PC-3 (cell line): Measurements from ENCODE around the gene NAPSA. TPM values are rescaled to one million over a fixed set of nuclear protein-coding genes. Genes with fewer than 3 reads are reported as not detected.

ENCODE experiments used
- ATAC-seq: fragments of 200-7000 bp; cut with Tn5 transposase; 2 replicates; pipeline ENCODE4 v1.9.1; 2020; ENCODE audit warnings: mild to moderate bottlenecking, moderate library complexity
- BruUV-seq: library from RNA; stranded (reverse); fragments of 400-500 nt; replicated peaks from 2 replicates; lab custom pipeline; 2021; lab: Mats Ljungman, UMichigan
- CTCF ChIA-PET: fragments of 300-600 bp; sonication (Branson Sonifier 250); formaldehyde crosslinking; loops from one replicate; lab custom pipeline; 2022; ENCODE audit warnings: antibody characterized with exemption; lab: Charles Lee
- POLR2A ChIA-PET: fragments of 300-600 bp; sonication (Branson Sonifier 250); formaldehyde crosslinking; loops from one replicate; lab custom pipeline; 2022; ENCODE audit warnings: antibody characterized with exemption; ENCODE audit not compliant: unreplicated experiment; lab: Charles Lee
- DNase-seq: peaks from one replicate; pipeline ENCODE4 v3.0.0-alpha.2; 2015
- H2AFZ ChIP-seq: fragments of 300-600 bp; sonication (generic); 2 replicates; pipeline ENCODE4 v1.6.0; 2016; ENCODE audit warnings: antibody characterized with exemption, low read length
- H3F3A ChIP-seq: fragments of 300-600 bp; sonication (generic); one replicate; pipeline ENCODE4 v1.6.0; 2017; ENCODE audit warnings: antibody characterized with exemption, low read length, control low read depth, mild to moderate bottlenecking; ENCODE audit not compliant: unreplicated experiment
- H3K27ac ChIP-seq: fragments of 300-600 bp; sonication (generic); 2 replicates; pipeline ENCODE4 v1.5.1; 2016; ENCODE audit warnings: mild to moderate bottlenecking, low read length
- H3K27me3 ChIP-seq: fragments of 300-600 bp; sonication (generic); 2 replicates; pipeline ENCODE4 v1.6.1; 2016; ENCODE audit warnings: low read length, mixed read lengths
- H3K36me3 ChIP-seq: fragments of 300-600 bp; sonication (generic); 2 replicates; pipeline ENCODE4 v1.6.1; 2016; ENCODE audit warnings: low read depth, mixed run types, low read length, mixed read lengths
- H3K4me1 ChIP-seq: fragments of 300-600 bp; sonication (generic); 2 replicates; pipeline ENCODE4 v1.5.1; 2016; ENCODE audit warnings: low read length; ENCODE audit not compliant: insufficient read depth
- H3K4me2 ChIP-seq: fragments of 300-600 bp; sonication (generic); 2 replicates; pipeline ENCODE4 v1.6.0; 2016; ENCODE audit warnings: low read length
- H3K4me3 ChIP-seq: fragments of 300-600 bp; sonication (generic); 2 replicates; pipeline ENCODE4 v1.5.1; 2016; ENCODE audit warnings: mild to moderate bottlenecking, low read length, mixed read lengths
- H3K79me2 ChIP-seq: fragments of 300-600 bp; sonication (generic); 2 replicates; pipeline ENCODE4 v1.6.1; 2017; ENCODE audit warnings: low read length, mixed read lengths
- H3K9ac ChIP-seq: fragments of 300-600 bp; sonication (generic); 2 replicates; pipeline ENCODE4 v1.6.0; 2016; ENCODE audit warnings: mild to moderate bottlenecking, low read length
- H3K9me2 ChIP-seq: fragments of 300-600 bp; sonication (generic); replicated peaks from 2 replicates; pipeline ENCODE4 v1.6.1; 2016; ENCODE audit warnings: mixed run types, low read length, mixed read lengths
- H3K9me3 ChIP-seq: fragments of 300-600 bp; sonication (generic); 2 replicates; pipeline ENCODE4 v1.6.1; 2016; ENCODE audit warnings: low read length, mixed read lengths
- H4K20me1 ChIP-seq: fragments of 300-600 bp; sonication (generic); 2 replicates; pipeline ENCODE4 v1.6.1; 2016; ENCODE audit warnings: low read length, mixed read lengths
- EZH2 ChIP-seq: fragments of 300-600 bp; sonication (generic); IDR thresholded peaks from one replicate; pipeline ENCODE4 v1.6.1; 2017; ENCODE audit warnings: antibody characterized with exemption, mild to moderate bottlenecking, low read length; ENCODE audit not compliant: unreplicated experiment
- EZH2phosphoT487 ChIP-seq: fragments of 300-600 bp; sonication (generic); IDR thresholded peaks from 2 replicates; pipeline ENCODE4 v1.6.1; 2018; ENCODE audit warnings: mild to moderate bottlenecking, antibody characterized with exemption, low read length, borderline replicate concordance
- intact Hi-C: fragments of 100-400 bp; cut with micrococcal nuclease; formaldehyde crosslinking; loops from 2 replicates; pipeline ENCODE4 v1.9.0; 2023
- total RNA-seq: library from RNA; depleted of rRNA; stranded (reverse); fragments of >200 nt; gene quantifications from 2 replicates; pipeline ENCODE4 v1.2.3, GENCODE V29; 2014
- TF ChIP-seq, protein P1 (sequence below): fragments of 300-600 bp; sonication (generic); conservative IDR thresholded peaks from 2 replicates; pipeline ENCODE4 v1.5.1; 2017; ENCODE audit warnings: antibody characterized with exemption, low read depth, mild to moderate bottlenecking, low read length

The NAPSA gene
- total RNA-seq, 1 experiment from 2014 or later, result 3.0 TPM

DNA sequence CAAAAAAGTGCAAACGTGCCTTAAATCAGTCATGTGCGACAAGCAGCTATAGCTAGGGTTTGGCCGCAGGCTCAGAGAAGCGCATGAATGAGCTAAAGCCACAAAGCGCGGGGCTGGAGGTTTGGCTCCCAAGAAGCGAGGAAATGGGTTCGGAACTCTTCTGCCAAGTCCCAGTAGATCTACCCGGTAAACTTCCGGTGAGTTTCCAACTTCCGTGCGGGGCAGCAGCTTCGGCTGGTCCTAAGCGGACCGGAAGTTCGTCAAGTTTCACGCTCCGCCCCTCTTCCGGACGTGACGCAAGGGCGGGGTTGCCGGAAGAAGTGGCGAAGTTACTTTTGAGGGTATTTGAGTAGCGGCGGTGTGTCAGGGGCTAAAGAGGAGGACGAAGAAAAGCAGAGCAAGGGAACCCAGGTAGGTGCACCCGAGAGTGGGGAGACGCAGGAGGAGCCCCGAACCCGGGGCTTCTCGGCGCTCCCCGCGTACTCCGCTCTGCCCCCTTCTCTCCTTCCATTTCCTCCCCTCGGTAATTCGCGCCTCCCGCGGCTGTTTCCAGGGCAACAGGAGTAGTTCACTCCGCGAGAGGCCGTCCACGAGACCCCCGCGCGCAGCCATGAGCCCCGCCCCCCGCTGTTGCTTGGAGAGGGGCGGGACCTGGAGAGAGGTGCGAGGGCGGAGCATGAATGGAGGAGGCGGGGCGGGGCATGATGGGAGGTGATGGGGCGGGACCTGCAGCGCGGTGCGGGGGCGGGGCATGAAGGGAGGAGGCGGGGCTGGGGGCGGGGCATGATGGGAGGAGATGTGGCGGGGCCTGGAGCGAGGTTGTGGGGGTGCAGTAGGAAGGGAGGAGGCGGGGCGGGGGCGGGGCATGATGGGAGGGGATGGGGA, 11.0 kb upstream of the NAPSA start, which contains the start of gene NR1H2:
Gene NR1H2, plus strand, starts transcription at position 292 of the 885 bp plus-strand sequence. CDS start 1,149 bp downstream, outside the sequence.
- peak; percentile 91 for ATAC-seq
- DNase-seq, result peak; percentile 99
- H3K27me3 ChIP-seq, result no peaks in the 10 kb centered on the region
- H3K4me3 ChIP-seq, result peak within 1 kb of the TSS; percentile 72
- H3K4me1 ChIP-seq, result peaks cover 14% of the 10 kb centered on the region
- peak within 1 kb of the TSS; percentile 89 for H2AFZ ChIP-seq
- H4K20me1 ChIP-seq, result peaks cover 14% of the 10 kb centered on the region
- TF ChIP-seq EZH2 (no peak), EZH2phosphoT487 (no peak)
- TF ChIP-seq, protein P1, sequence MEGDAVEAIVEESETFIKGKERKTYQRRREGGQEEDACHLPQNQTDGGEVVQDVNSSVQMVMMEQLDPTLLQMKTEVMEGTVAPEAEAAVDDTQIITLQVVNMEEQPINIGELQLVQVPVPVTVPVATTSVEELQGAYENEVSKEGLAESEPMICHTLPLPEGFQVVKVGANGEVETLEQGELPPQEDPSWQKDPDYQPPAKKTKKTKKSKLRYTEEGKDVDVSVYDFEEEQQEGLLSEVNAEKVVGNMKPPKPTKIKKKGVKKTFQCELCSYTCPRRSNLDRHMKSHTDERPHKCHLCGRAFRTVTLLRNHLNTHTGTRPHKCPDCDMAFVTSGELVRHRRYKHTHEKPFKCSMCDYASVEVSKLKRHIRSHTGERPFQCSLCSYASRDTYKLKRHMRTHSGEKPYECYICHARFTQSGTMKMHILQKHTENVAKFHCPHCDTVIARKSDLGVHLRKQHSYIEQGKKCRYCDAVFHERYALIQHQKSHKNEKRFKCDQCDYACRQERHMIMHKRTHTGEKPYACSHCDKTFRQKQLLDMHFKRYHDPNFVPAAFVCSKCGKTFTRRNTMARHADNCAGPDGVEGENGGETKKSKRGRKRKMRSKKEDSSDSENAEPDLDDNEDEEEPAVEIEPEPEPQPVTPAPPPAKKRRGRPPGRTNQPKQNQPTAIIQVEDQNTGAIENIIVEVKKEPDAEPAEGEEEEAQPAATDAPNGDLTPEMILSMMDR, result no peak
- intact Hi-C loops, result loop anchor here (1.0 kb wide), 1 partner anchor 135 kb away; the partner anchor contains the start of gene JOSD2
- H3K9ac ChIP-seq, result peak within 1 kb of the TSS; percentile 95
- ChIA-PET POLR2A (interaction anchor here (0.6 to 0.7 kb wide), 3 partner anchors 47 to 135 kb away, joined by 3 to 5 read pairs (median 4); partner anchors contain the start of genes JOSD2 and KCNC3), CTCF (no interaction called here)
- H3K79me2 ChIP-seq, result peaks cover 8% of the 10 kb centered on the region; the same call in 1 of the 2 replicates
- no peaks in the 10 kb centered on the region for H3K9me3 ChIP-seq
- no peaks in the 10 kb centered on the region for H3K9me2 ChIP-seq
- H3K4me2 ChIP-seq, result peak within 1 kb of the TSS; percentile 91
- peak within 1 kb of the TSS; percentile 91 for H3K27ac ChIP-seq
- H3K36me3 ChIP-seq, result peaks cover 28% of the 10 kb centered on the region
- no peaks in the 10 kb centered on the region for H3F3A ChIP-seq
- BruUV-seq, result TSS peak; percentile 84

DNA sequence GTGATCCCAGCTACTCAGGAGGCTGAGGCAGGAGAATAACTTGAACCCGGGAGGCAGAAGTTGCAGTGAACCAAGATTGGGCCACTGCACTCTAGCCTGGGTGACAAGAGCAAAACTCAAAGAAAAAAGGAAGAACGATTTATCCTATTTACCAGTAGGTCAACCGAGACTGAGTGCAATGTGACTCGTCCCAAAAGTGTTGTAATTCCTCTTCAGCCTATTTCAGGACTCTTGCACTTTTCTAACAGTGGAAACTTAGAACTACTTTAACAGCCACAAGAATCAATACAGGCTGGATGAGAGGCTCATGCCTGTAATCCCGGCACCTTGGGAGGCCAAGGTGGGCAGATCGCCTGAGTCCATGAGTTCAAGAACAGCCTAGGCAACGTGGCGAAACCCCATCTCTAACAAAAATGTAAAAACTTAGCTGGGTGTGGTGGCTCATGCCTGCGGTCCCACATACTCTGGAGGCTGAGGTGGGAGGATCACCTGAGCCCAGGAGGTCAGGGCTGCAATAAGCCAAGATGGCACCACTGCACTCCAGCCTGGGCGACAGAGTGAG, 6.6 kb upstream of the NAPSA start:
- no peak overlapping the region for H3K27ac ChIP-seq
- ATAC-seq, result no peak
- no peaks in the 10 kb centered on the region for H3K27me3 ChIP-seq
- no TSS peak for BruUV-seq
- POLR2A ChIA-PET, result no interaction called here
- intact Hi-C loops, result no loop called here
- H3K36me3 ChIP-seq, result no peaks in the 10 kb centered on the region
- peaks cover under 1% of the 10 kb centered on the region; the same call in 1 of the 2 replicates for H4K20me1 ChIP-seq
- no peak overlapping the region for H3K9ac ChIP-seq
- CTCF ChIA-PET, result no interaction called here
- H3K4me1 ChIP-seq, result peaks cover 18% of the 10 kb centered on the region
- TF ChIP-seq EZH2phosphoT487, result no peak
- TF ChIP-seq, protein P1, result no peak
- TF ChIP-seq EZH2, result no peak
- H3K9me2 ChIP-seq, result no peaks in the 10 kb centered on the region
- no peaks in the 10 kb centered on the region for H3K9me3 ChIP-seq
- H3K4me3 ChIP-seq, result no peak overlapping the region
- no peak overlapping the region for H2AFZ ChIP-seq
- H3F3A ChIP-seq, result no peaks in the 10 kb centered on the region
- 0 out of 2 replicates have a peak, but pooled peaks cover under 1% of the 10 kb centered on the region for H3K79me2 ChIP-seq
- DNase-seq, result no peak
- no peak overlapping the region for H3K4me2 ChIP-seq
